ENCODE measurements around the gene SHFL. TPM values are rescaled to one million over a fixed set of nuclear protein-coding genes. Genes with fewer than 3 reads are reported as not detected.

Gene SHFL
- total RNA-seq, 4 donors from 2014 or later: 17.4 to 34.9 (median 26.1) TPM

DNA sequence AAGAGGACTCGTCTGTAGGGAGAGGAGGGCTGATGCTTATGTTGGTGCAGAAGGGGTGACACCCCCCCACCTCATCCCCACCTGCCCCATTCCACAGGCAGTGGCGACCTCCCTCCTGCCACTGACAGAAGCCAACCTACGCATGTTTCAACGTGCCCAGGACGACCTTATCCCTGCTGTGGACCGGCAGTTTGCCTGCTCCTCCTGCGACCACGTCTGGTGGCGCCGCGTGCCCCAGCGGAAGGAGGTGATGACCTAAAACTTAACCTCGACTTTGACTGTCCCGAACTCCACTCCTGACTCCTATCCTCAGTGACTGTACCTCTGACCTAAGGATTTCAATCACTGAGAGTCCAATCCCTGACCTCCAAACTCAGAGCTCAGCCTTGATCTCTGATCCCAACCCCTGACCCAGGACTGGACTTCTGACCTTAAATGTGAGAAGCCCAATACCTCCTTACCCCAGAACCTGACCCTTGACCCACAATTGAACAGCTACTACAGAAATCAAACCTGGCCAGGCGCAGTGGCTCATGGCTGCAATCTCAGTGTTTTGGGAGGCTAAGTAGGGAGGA, 3.8 kb downstream of the SHFL start:
- DNase-seq (ENCODE audit: extremely low spot score): no peak
- WGBS: 90% methylated on average over 14 of the region's 15 CpGs
- Histone ChIP-seq H3K4me3 (no peak overlapping the region), H3K9me3 (no peaks in the 10 kb centered on the region), H3K36me3 (peaks cover 6 to 47% (median 37%) of the 10 kb centered on the region in 4 donors), H3K27me3 (no peaks in the 10 kb centered on the region), H3K4me1 (peaks cover 0 to 18% (median 15%) of the 10 kb centered on the region in 4 donors), H3K27ac (replicated peaks in 1 of 4) (no peak overlapping the region)
- intact Hi-C loops (cut with DNase I): no loop called here
- TF ChIP-seq, protein P1, sequence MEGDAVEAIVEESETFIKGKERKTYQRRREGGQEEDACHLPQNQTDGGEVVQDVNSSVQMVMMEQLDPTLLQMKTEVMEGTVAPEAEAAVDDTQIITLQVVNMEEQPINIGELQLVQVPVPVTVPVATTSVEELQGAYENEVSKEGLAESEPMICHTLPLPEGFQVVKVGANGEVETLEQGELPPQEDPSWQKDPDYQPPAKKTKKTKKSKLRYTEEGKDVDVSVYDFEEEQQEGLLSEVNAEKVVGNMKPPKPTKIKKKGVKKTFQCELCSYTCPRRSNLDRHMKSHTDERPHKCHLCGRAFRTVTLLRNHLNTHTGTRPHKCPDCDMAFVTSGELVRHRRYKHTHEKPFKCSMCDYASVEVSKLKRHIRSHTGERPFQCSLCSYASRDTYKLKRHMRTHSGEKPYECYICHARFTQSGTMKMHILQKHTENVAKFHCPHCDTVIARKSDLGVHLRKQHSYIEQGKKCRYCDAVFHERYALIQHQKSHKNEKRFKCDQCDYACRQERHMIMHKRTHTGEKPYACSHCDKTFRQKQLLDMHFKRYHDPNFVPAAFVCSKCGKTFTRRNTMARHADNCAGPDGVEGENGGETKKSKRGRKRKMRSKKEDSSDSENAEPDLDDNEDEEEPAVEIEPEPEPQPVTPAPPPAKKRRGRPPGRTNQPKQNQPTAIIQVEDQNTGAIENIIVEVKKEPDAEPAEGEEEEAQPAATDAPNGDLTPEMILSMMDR (IDR thresholded peaks at IDR 0.05): no peak
- no peak for TF ChIP-seq POLR2AphosphoS5 (IDR thresholded peaks at IDR 0.05)
- no peak for TF ChIP-seq EP300 (IDR thresholded peaks at IDR 0.05)
- no peak for TF ChIP-seq POLR2A (IDR thresholded peaks at IDR 0.05; ENCODE audit: low read depth)

DNA sequence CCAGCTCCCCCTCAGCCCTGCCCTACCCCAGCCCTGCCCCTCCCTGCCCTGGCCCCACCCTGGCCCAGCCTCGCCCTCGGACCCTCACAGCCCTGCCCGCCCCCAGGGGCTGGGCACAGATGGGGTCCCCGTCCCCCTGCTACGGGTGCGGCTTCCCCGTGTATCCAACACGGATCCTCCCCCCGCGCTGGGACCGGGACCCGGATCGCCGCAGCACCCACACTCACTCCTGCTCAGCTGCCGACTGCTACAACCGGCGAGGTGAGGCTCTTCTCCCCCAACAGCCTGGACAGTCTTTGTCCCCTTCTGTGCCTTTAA, 5.2 kb downstream of the SHFL start:
- Histone ChIP-seq H3K4me3 (no peak overlapping the region), H3K27me3 (no peaks in the 10 kb centered on the region), H3K4me1 (peaks cover 5 to 20% (median 19%) of the 10 kb centered on the region in 4 donors), H3K36me3 (peaks cover 6 to 47% (median 37%) of the 10 kb centered on the region in 4 donors), H3K9me3 (no peaks in the 10 kb centered on the region), H3K27ac (replicated peaks in 1 of 4) (no peak overlapping the region)
- 92% methylated on average over 15 of the region's 17 CpGs for WGBS
- TF ChIP-seq, protein P1 (IDR thresholded peaks at IDR 0.05): no peak
- no peak for TF ChIP-seq POLR2AphosphoS5 (IDR thresholded peaks at IDR 0.05)
- TF ChIP-seq POLR2A (IDR thresholded peaks at IDR 0.05; ENCODE audit: low read depth): no peak
- no peak for TF ChIP-seq EP300 (IDR thresholded peaks at IDR 0.05)
- no peak for DNase-seq (ENCODE audit: extremely low spot score)
- intact Hi-C loops (cut with DNase I): no loop called here

- TF ChIP-seq, protein P1 (IDR thresholded peaks at IDR 0.05): no peak
- TF ChIP-seq EP300 (IDR thresholded peaks at IDR 0.05): no peak
- TF ChIP-seq POLR2A (IDR thresholded peaks at IDR 0.05; ENCODE audit: low read depth): no peak
- H3K4me1 ChIP-seq: peaks cover 9 to 21% (median 19%) of the 10 kb centered on the region in 4 donors
- H3K27ac ChIP-seq (replicated peaks in 1 of 4): no peak overlapping the region
- no peak overlapping the region for H3K4me3 ChIP-seq
- H3K9me3 ChIP-seq: no peaks in the 10 kb centered on the region
- no peaks in the 10 kb centered on the region for H3K27me3 ChIP-seq
- peaks cover 6 to 47% (median 37%) of the 10 kb centered on the region in 4 donors for H3K36me3 ChIP-seq
- WGBS: 81% methylated on average over 13 of the region's 13 CpGs
- intact Hi-C loops (cut with DNase I): no loop called here
- DNase-seq (ENCODE audit: extremely low spot score): no peak
Measured at GRCh38 chr19:10091895-10092641, 6.0 kb downstream of the SHFL start.

DNA sequence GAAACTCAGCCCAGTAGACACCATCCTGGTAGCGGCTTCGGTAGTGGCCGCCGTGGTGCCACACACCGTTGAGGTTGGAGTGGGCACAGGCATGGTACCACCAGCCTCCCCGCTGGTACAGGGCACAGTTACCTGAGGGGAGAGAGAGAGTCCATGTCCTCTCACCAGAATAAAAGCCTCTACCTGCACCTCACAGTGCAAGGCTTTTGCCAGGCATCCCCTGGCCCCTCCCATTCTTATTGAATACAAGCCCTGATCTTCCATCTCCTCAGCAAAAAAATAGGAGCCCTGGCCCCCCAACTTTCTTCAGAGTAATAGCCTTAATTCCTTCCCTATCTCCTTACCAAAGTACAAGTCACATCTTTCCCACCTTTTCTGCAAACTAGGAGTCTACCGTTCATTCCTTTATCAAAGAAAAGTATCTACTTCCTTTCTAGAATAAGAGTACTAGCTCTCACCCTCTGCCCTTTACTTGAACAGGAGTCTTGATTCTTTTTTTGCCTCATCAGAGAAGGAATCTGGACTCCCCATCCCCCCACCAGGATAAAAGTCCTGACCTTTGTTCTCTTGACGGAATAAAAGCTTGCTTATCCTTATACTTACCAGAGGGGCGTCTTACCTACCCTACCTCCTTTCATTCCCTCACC, 6.7 kb downstream of the SHFL start:
- DNase-seq (ENCODE audit: extremely low spot score): no peak
- intact Hi-C loops (cut with DNase I): no loop called here
- H3K4me1 ChIP-seq: peaks cover 9 to 18% (median 17%) of the 10 kb centered on the region in 4 donors
- no peak overlapping the region for H3K27ac ChIP-seq (replicated peaks in 1 of 4)
- H3K4me3 ChIP-seq: no peak overlapping the region
- no peaks in the 10 kb centered on the region for H3K9me3 ChIP-seq
- no peak for TF ChIP-seq EP300 (IDR thresholded peaks at IDR 0.05)
- TF ChIP-seq, protein P1 (IDR thresholded peaks at IDR 0.05): no peak
- no peak for TF ChIP-seq POLR2A (IDR thresholded peaks at IDR 0.05; ENCODE audit: low read depth)
- TF ChIP-seq POLR2AphosphoS5 (IDR thresholded peaks at IDR 0.05): no peak
- H3K36me3 ChIP-seq: peaks cover 6 to 47% (median 37%) of the 10 kb centered on the region in 4 donors
- H3K27me3 ChIP-seq: no peaks in the 10 kb centered on the region
- 95% methylated on average over 9 of the region's 9 CpGs for WGBS

All from esophagus muscularis mucosa (tissue), 4 donors.